Retinal pigment epithelial cell (primary cell): ENCODE data around the gene NR2F2.

Source experiments
- DNase-seq: peaks from one replicate; pipeline ENCODE4 v3.0.0-alpha.2; 2010; ENCODE audit warnings: low read depth
- H3K4me3 ChIP-seq: 2 replicates; pipeline ENCODE4 v1.5.1; 2011; ENCODE audit warnings: mild to moderate bottlenecking, low read length, control low read depth, moderate library complexity
- CTCF ChIP-seq: conservative IDR thresholded peaks from 2 replicates; pipeline ENCODE4 v1.5.1; 2011; ENCODE audit warnings: low read depth, low read length, control low read depth, inconsistent platforms

NR2F2 gene

GRCh38 chr15:96336596-96337364 is 6.3 kb downstream of the NR2F2 start:
- TF ChIP-seq CTCF = no peak
- peak overlapping the region; percentile 96 for H3K4me3 ChIP-seq
- DNase-seq = no peak

- no peak for DNase-seq
Measured at GRCh38 chr15:96337365-96338023, 7.0 kb downstream of the NR2F2 start.

GRCh38 chr15:96338074-96338765 is 7.7 kb downstream of the NR2F2 start:
- no peak for TF ChIP-seq CTCF
- peak overlapping the region; percentile 96 for H3K4me3 ChIP-seq
- no peak for DNase-seq

More at GRCh38 chr15:96337365-96338023, 7.0 kb downstream of the NR2F2 start:
- TF ChIP-seq CTCF = no peak
- H3K4me3 ChIP-seq = peak overlapping the region; percentile 96

GRCh38 chr15:96338766-96339618 is 8.5 kb downstream of the NR2F2 start:
- H3K4me3 ChIP-seq = peak overlapping the region; percentile 96
- DNase-seq = no peak
- no peak for TF ChIP-seq CTCF

- H3K4me3 ChIP-seq = peak overlapping the region; percentile 96
- TF ChIP-seq CTCF = no peak
- DNase-seq = no peak
Measured at GRCh38 chr15:96339619-96340347, 9.3 kb downstream of the NR2F2 start.

- TF ChIP-seq CTCF = no peak
- DNase-seq = no peak
- H3K4me3 ChIP-seq = peak overlapping the region; percentile 96
Measured at GRCh38 chr15:96340348-96340597, 9.8 kb downstream of the NR2F2 start.
